AG04450 (cell line): Measurements from ENCODE around the gene TMEM81. TPM values are rescaled to one million over a fixed set of nuclear protein-coding genes. Genes with fewer than 3 reads are reported as not detected.

Source experiments
- CTCF ChIA-PET: fragments of 300-600, 350-600 bp; formaldehyde crosslinking; extraction: SDS; loops from one replicate; lab custom pipeline; 2022; ENCODE audit warnings: antibody characterized with exemption, inconsistent platforms; lab: Charles Lee
- POLR2A ChIA-PET: fragments of 350-600 bp; formaldehyde crosslinking; extraction: SDS; loops from one replicate; lab custom pipeline; 2021; ENCODE audit warnings: antibody characterized with exemption, inconsistent platforms; lab: Yijun Ruan, JAX
- DNase-seq: peaks from one replicate; pipeline ENCODE4 v3.0.0-alpha.2; 2011; ENCODE audit warnings: low read depth, low spot score
- H3K27ac ChIP-seq: one replicate; pipeline ENCODE4 v1.5.1; 2012; ENCODE audit warnings: low read depth, low read length, control low read depth
- H3K27me3 ChIP-seq: one replicate; pipeline ENCODE4 v1.6.0; 2012; ENCODE audit warnings: low read length; ENCODE audit not compliant: control insufficient read depth, insufficient read depth
- H3K4me3 ChIP-seq: 2 replicates; pipeline ENCODE4 v1.5.1; 2011; ENCODE audit warnings: mild to moderate bottlenecking, low read depth, low read length, control low read depth
- H3K9me3 ChIP-seq: 2 replicates; pipeline ENCODE4 v1.5.1; 2012; ENCODE audit warnings: low read length; ENCODE audit not compliant: control insufficient read depth, insufficient read depth
- polyA plus RNA-seq: library from polyadenylated mRNA; depleted of rRNA; stranded (reverse); fragments of >200 nt; gene quantifications from 2 replicates; pipeline ENCODE4 v1.2.3, GENCODE V29; 2011
- TF ChIP-seq, protein P1 (sequence below): IDR thresholded peaks from 2 replicates; pipeline ENCODE4 v1.5.1; 2011; ENCODE audit warnings: low read depth, low read length, control low read depth, inconsistent platforms

The TMEM81 gene
- polyA plus RNA-seq, 1 experiment: 2.7 TPM

DNA sequence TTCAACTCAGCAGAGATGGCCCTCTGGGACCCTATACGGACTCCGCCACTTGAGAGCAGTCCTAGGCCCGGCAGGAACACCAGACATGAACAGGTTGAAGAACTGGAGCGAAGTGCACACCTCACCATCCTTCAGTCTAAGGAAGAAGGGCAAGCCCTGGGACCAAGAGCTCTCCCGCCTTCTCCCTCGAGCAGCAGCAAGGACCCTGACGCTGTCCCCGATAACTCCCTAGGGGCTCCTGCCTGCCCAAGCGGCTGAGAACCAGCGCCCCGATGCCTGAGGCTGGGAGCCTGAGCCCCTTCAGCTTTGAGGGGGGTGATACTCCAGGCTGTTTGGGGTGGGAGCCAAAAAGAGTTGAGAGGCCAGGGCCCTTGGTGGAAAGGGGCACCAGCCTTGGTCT is 10.2 kb downstream of the TMEM81 start:
- no peak overlapping the region for H3K27ac ChIP-seq
- peaks cover 3% of the 10 kb centered on the region for H3K27me3 ChIP-seq
- no peaks in the 10 kb centered on the region; the same call in 1 of the 2 replicates for H3K9me3 ChIP-seq
- TF ChIP-seq, protein P1, sequence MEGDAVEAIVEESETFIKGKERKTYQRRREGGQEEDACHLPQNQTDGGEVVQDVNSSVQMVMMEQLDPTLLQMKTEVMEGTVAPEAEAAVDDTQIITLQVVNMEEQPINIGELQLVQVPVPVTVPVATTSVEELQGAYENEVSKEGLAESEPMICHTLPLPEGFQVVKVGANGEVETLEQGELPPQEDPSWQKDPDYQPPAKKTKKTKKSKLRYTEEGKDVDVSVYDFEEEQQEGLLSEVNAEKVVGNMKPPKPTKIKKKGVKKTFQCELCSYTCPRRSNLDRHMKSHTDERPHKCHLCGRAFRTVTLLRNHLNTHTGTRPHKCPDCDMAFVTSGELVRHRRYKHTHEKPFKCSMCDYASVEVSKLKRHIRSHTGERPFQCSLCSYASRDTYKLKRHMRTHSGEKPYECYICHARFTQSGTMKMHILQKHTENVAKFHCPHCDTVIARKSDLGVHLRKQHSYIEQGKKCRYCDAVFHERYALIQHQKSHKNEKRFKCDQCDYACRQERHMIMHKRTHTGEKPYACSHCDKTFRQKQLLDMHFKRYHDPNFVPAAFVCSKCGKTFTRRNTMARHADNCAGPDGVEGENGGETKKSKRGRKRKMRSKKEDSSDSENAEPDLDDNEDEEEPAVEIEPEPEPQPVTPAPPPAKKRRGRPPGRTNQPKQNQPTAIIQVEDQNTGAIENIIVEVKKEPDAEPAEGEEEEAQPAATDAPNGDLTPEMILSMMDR: no peak
- ChIA-PET CTCF (interaction anchor here (13.6 kb wide), 1 partner anchor 12 kb away, joined by 106 read pairs; no protein-coding TSS in a partner anchor), POLR2A (no interaction called here)
- H3K4me3 ChIP-seq: no peak overlapping the region
- no peak for DNase-seq

- no peak for DNase-seq
- no peak overlapping the region for H3K4me3 ChIP-seq
- H3K27me3 ChIP-seq: peaks cover 3% of the 10 kb centered on the region
- H3K27ac ChIP-seq: no peak overlapping the region
- CTCF ChIA-PET: interaction anchor here (13.6 kb wide), 1 partner anchor 11 kb away, joined by 106 read pairs; no protein-coding TSS in a partner anchor
- no peaks in the 10 kb centered on the region; the same call in 1 of the 2 replicates for H3K9me3 ChIP-seq
- TF ChIP-seq, protein P1: no peak
- POLR2A ChIA-PET: no interaction called here
These were observed 10.7 kb downstream of the TMEM81 start for GRCh38 chr1:205073511-205073910.

DNA sequence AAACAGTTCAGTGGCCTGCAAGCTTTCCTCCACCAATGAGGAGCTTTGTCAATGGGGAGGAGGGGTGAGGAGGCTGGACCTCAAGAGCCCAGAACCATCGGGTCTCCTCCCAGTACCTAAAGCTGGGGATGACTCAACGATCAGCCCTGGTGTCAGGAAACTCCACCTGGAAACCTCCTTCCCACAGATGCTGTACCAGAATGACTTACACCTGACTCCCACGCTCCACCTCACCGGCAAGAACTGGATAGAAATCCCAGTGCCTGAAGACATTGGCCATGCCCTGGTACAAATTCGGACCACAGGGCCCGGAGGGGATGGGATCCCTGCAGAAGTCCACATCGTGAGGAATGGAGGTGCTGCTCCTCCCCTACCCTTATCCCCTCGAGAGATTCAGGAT is 11.4 kb downstream of the TMEM81 start:
- CTCF ChIA-PET: interaction anchor here (0.6 to 13.6 kb wide), 5 partner anchors 11 to 484 kb away, joined by 3 to 106 read pairs (median 3); no protein-coding TSS in a partner anchor
- Histone ChIP-seq H3K27ac (no peak overlapping the region), H3K27me3 (peaks cover 6% of the 10 kb centered on the region), H3K4me3 (no peak overlapping the region), H3K9me3 (no peaks in the 10 kb centered on the region; the same call in 1 of the 2 replicates)
- TF ChIP-seq, protein P1: no peak
- DNase-seq: no peak
- POLR2A ChIA-PET: no interaction called here

- ChIA-PET POLR2A (no interaction called here), CTCF (interaction anchor here (0.6 to 13.6 kb wide), 5 partner anchors 10 to 484 kb away, joined by 3 to 106 read pairs (median 3); no protein-coding TSS in a partner anchor)
- no peak for DNase-seq
- H3K27me3 ChIP-seq: peaks cover 7% of the 10 kb centered on the region
- TF ChIP-seq, protein P1: no peak
- no peak overlapping the region for H3K4me3 ChIP-seq
- no peaks in the 10 kb centered on the region; the same call in 1 of the 2 replicates for H3K9me3 ChIP-seq
- no peak overlapping the region for H3K27ac ChIP-seq
These were observed 12.0 kb downstream of the TMEM81 start for GRCh38 chr1:205072286-205072685.

DNA sequence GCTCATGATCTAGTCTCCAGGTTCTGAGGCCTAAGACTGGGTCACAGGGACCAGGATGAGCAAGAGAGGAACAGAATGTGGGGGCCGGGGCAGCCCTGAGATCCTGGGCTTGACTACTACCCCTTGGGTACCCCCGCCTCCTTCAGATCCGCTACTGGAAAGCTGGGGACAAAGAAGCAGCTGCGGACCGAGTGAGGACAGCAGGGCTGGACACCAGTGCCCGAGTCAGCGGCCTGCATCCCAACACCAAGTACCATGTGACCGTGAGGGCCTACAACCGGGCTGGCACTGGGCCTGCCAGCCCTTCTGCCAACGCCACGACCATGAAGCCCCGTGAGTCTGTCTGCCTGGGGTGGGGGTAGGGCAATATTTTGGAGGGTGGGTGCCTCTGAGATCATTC is 12.5 kb downstream of the TMEM81 start:
- ChIA-PET CTCF (interaction anchor here (0.9 to 13.6 kb wide), 4 partner anchors 10 to 325 kb away, joined by 3 to 106 read pairs (median 3); no protein-coding TSS in a partner anchor), POLR2A (no interaction called here)
- Histone ChIP-seq H3K9me3 (no peaks in the 10 kb centered on the region; the same call in 1 of the 2 replicates), H3K27me3 (peaks cover 9% of the 10 kb centered on the region), H3K27ac (no peak overlapping the region), H3K4me3 (no peak overlapping the region)
- no peak for DNase-seq
- TF ChIP-seq, protein P1: no peak
